Loucy (cell line): ENCODE data around the gene NDUFC1.

Source experiments
- H2AFZ ChIP-seq: fragments of 200-600 bp; sonication (generic); 2 replicates; pipeline ENCODE4 v1.6.0; 2016; ENCODE audit warnings: antibody characterized with exemption, mild to moderate bottlenecking, low read length, moderate library complexity
- H3F3A ChIP-seq: fragments of 200-600 bp; 2 replicates; pipeline ENCODE4 v1.6.0; 2016; ENCODE audit warnings: antibody characterized with exemption, low read depth, mild to moderate bottlenecking
- H3K27me3 ChIP-seq: fragments of 200-600 bp; sonication (generic); 2 replicates; pipeline ENCODE4 v1.6.1; 2014; ENCODE audit warnings: low read length, mild to moderate bottlenecking; ENCODE audit not compliant: insufficient read depth, poor library complexity, severe bottlenecking
- H3K36me3 ChIP-seq: fragments of 200-600 bp; sonication (generic); 2 replicates; pipeline ENCODE4 v1.6.1; 2016; ENCODE audit warnings: low read length; ENCODE audit not compliant: insufficient read depth
- H3K4me1 ChIP-seq: fragments of 200-600 bp; sonication (generic); 2 replicates; pipeline ENCODE4 v1.5.1; 2014; ENCODE audit warnings: low read length, mild to moderate bottlenecking; ENCODE audit not compliant: insufficient read depth, poor library complexity, severe bottlenecking
- H3K4me2 ChIP-seq: fragments of 200-600 bp; sonication (generic); 2 replicates; pipeline ENCODE4 v1.6.0; 2014; ENCODE audit warnings: antibody characterized with exemption, low read length, low read depth, mild to moderate bottlenecking; ENCODE audit not compliant: poor library complexity, severe bottlenecking
- H3K4me3 ChIP-seq: fragments of 200-600 bp; sonication (generic); 2 replicates; pipeline ENCODE4 v1.5.1; 2014; ENCODE audit warnings: low read length, mild to moderate bottlenecking, mixed read lengths; ENCODE audit not compliant: poor library complexity, severe bottlenecking
- H3K79me2 ChIP-seq: fragments of 200-600 bp; sonication (generic); 2 replicates; pipeline ENCODE4 v1.6.1; 2014; ENCODE audit warnings: low read length; ENCODE audit not compliant: insufficient read depth
- H3K9ac ChIP-seq: fragments of 200-600 bp; sonication (generic); 2 replicates; pipeline ENCODE4 v1.6.0; 2014; ENCODE audit warnings: mild to moderate bottlenecking, low read depth, low read length, moderate library complexity; ENCODE audit not compliant: poor library complexity, severe bottlenecking
- H3K9me2 ChIP-seq: fragments of 200-600 bp; sonication (generic); replicated peaks from 2 replicates; pipeline ENCODE4 v1.6.1; 2016; ENCODE audit warnings: low read depth, low read length, mixed read lengths
- H3K9me3 ChIP-seq: fragments of 200-600 bp; sonication (generic); 2 replicates; pipeline ENCODE4 v1.6.1; 2014; ENCODE audit warnings: mild to moderate bottlenecking, antibody characterized with exemption, low read length, low read depth; ENCODE audit not compliant: insufficient read depth
- H4K20me1 ChIP-seq: fragments of 200-600 bp; sonication (generic); 2 replicates; pipeline ENCODE4 v1.6.0; 2014; ENCODE audit warnings: antibody characterized with exemption, low read length, mild to moderate bottlenecking; ENCODE audit not compliant: insufficient read depth, poor library complexity, severe bottlenecking
- EZH2phosphoT487 ChIP-seq: fragments of 200-600 bp; IDR thresholded peaks from 2 replicates; pipeline ENCODE4 v1.6.1; 2018; ENCODE audit warnings: antibody characterized with exemption, mild to moderate bottlenecking, moderate library complexity, borderline replicate concordance
- TF ChIP-seq, protein P1 (sequence below): fragments of 200-600 bp; sonication (generic); conservative IDR thresholded peaks from 2 replicates; pipeline ENCODE4 v1.5.1; 2014; ENCODE audit warnings: mild to moderate bottlenecking, antibody characterized with exemption, low read length

NDUFC1 gene

DNA sequence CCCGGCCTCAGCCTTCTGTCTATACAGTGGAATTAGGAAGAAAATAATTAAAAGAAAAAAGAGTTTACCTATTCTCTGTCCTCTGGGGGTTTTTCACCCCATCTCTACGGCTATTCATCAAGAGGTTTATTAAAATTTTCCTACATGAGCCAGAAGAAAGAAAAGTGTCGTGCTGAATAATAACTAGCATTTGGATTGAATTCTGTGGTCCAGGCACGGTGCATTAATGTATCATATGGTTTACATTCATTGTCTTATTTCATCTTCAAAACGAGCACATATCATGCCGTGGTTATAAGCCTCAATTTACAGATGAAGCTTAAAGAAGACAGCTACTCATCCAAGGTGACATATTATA lies 6.4 kb downstream of the NDUFC1 start:
- Histone ChIP-seq H3K9me3 (no peaks in the 10 kb centered on the region), H3K9ac (peak overlapping the region; percentile 95), H3K9me2 (no peaks in the 10 kb centered on the region), H3K4me3 (peak overlapping the region; percentile 97), H4K20me1 (no peaks in the 10 kb centered on the region), H3K4me1 (peaks cover 53% of the 10 kb centered on the region), H3K36me3 (peaks cover 8% of the 10 kb centered on the region), H2AFZ (peak overlapping the region; percentile 83), H3F3A (no peaks in the 10 kb centered on the region; the same call in 1 of the 2 replicates), H3K27me3 (no peaks in the 10 kb centered on the region), H3K79me2 (peaks cover 51% of the 10 kb centered on the region), H3K4me2 (peak overlapping the region; percentile 82)
- no peak for TF ChIP-seq EZH2phosphoT487
- TF ChIP-seq, protein P1, sequence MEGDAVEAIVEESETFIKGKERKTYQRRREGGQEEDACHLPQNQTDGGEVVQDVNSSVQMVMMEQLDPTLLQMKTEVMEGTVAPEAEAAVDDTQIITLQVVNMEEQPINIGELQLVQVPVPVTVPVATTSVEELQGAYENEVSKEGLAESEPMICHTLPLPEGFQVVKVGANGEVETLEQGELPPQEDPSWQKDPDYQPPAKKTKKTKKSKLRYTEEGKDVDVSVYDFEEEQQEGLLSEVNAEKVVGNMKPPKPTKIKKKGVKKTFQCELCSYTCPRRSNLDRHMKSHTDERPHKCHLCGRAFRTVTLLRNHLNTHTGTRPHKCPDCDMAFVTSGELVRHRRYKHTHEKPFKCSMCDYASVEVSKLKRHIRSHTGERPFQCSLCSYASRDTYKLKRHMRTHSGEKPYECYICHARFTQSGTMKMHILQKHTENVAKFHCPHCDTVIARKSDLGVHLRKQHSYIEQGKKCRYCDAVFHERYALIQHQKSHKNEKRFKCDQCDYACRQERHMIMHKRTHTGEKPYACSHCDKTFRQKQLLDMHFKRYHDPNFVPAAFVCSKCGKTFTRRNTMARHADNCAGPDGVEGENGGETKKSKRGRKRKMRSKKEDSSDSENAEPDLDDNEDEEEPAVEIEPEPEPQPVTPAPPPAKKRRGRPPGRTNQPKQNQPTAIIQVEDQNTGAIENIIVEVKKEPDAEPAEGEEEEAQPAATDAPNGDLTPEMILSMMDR: no peak

DNA sequence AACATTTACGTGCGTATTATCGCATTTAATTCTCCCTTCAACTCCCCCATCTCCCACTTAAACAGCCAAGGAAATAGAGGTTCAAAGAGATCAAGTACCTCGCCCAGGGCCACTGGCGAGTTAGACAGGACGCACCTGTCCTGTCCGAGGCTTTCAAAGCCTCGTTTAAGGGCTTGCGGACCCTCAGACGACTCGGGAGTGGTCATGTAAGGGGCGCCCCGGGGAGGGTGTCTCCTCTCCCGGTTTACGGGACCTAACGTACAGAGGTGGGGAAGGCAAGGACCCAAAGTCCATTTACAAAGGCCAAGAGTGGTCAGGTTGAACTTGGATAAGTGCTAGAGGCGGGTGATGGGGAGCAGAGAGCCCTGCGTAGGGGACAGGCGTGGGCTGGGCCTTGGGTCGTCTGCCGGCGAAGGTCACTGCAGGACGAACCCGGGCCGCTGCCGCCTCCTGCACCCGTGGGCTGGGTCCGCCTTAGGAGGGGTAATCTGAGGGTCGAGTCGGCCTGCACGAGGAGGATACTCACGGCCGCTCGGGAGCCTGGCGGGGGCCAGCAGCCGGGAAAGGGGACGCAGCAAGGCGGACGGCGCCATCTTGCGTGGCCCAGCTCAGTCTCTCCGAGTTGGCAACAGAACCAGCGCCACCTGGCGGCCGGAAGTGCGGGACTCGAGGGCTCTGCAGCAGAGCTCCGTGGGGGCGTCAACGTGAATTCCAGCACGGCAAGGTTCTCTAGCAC lies 6.9 kb downstream of the NDUFC1 start:
- no peaks in the 10 kb centered on the region for H3K9me3 ChIP-seq
- peaks cover 49% of the 10 kb centered on the region for H3K4me1 ChIP-seq
- no peaks in the 10 kb centered on the region for H4K20me1 ChIP-seq
- H3F3A ChIP-seq: no peaks in the 10 kb centered on the region; the same call in 1 of the 2 replicates
- H3K4me3 ChIP-seq: peak overlapping the region; percentile 97
- TF ChIP-seq, protein P1: peak; percentile 84
- TF ChIP-seq EZH2phosphoT487: no peak
- H3K36me3 ChIP-seq: peaks cover 8% of the 10 kb centered on the region
- peak overlapping the region; percentile 82 for H3K4me2 ChIP-seq
- H3K27me3 ChIP-seq: no peaks in the 10 kb centered on the region
- peaks cover 46% of the 10 kb centered on the region for H3K79me2 ChIP-seq
- H3K9me2 ChIP-seq: no peaks in the 10 kb centered on the region
- H3K9ac ChIP-seq: peak overlapping the region; percentile 95
- peak overlapping the region; percentile 93 for H2AFZ ChIP-seq

DNA sequence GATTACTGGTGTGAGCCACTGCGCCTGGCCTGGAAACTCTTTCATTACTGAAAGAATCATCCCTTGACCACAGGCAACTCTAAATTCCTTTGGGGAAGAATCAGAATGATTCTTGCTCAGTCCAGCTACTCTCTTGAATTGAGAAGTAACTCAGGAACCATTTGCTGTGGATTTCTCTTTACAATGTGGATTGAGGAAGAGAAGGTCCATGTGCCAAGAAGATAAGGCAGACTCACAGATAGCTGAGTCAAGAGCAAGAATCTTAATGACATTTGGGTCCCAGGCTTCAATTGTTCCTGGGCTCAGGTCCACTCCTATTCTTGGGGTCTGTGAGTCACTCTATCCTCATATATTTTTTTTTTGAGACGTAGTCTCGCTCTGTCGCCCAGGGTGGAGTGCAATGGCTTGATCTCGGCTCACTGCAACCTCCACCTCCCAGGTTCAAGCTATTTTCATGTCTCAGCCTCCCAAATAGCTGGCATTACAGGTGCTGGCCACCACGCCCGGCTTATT lies 16.0 kb downstream of the NDUFC1 start:
- Histone ChIP-seq H3K9me2 (no peaks in the 10 kb centered on the region), H3K27me3 (no peaks in the 10 kb centered on the region), H3K9me3 (peaks cover 3% of the 10 kb centered on the region; the same call in 1 of the 2 replicates), H3K4me3 (no peak overlapping the region), H2AFZ (no peak overlapping the region), H3K9ac (no peak overlapping the region), H3K4me1 (no peaks in the 10 kb centered on the region), H3K79me2 (no peaks in the 10 kb centered on the region), H3K36me3 (no peaks in the 10 kb centered on the region; the same call in 1 of the 2 replicates), H3K4me2 (no peak overlapping the region), H4K20me1 (no peaks in the 10 kb centered on the region), H3F3A (no peaks in the 10 kb centered on the region)
- TF ChIP-seq, protein P1: no peak
- no peak for TF ChIP-seq EZH2phosphoT487
